Stimulated activated CD4-positive, alpha-beta T cell treated with anti-CD3 and anti-CD28 coated beads, Interleukin-12 subunit alpha, Interleukin-12 subunit beta, amount 100 ng/mL, for 24 hours (primary cell): ENCODE measurements around the gene IQSEC2.

ENCODE experiments used
- DNase-seq, 2 experiments: peaks; one replicate each; pipeline ENCODE4 v3.0.0-alpha.2; 2020; ENCODE audit warnings: low read depth in 2 of 2

IQSEC2 gene

GRCh38 chrX:53268173-53268572 is 13.2 kb downstream of the IQSEC2 start:
- DNase-seq: no peak

GRCh38 chrX:53266914-53267313 is 14.5 kb downstream of the IQSEC2 start:
- no peak for DNase-seq

DNA sequence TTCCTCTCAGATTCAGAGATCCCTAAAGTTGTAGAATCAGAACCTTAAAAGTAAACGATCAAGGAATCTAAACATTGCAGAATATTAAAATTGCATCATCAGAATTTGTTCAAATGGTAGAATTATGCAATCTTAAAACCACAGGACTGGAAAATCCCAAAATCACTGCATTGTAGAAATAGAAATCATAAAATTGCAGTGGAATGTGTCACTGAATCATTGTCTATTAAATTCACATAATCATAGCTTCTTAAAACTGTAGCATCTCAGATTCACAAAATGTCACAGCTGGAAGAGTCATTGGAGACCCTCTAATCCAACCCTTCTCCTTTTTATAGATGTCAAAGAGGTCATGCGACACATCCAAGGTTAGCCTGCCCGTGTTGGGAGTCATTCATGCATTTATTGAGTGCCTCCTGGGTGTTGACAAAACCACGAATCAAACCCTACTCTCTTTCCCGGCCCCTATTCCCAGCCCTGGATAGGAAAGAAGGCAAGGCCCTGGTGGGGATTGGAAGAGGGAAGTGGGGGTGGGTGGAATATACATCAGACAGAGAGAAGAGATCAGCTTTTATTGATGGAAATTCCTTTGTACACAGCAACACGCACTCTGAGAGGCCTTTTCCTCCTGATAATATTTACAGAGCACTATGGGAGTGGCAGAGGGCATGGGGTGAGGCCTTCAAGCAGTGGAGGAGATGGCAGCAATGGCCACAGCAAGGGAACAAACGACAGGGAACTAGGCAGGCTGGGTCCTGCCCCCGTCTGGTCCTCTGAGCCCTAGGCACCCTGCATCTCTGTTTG is 15.4 kb downstream of the IQSEC2 start:
- DNase-seq: no peak

GRCh38 chrX:53263597-53264094 is 17.7 kb downstream of the IQSEC2 start:
- DNase-seq: peak in 1 of 2 experiments; percentile 35

DNA sequence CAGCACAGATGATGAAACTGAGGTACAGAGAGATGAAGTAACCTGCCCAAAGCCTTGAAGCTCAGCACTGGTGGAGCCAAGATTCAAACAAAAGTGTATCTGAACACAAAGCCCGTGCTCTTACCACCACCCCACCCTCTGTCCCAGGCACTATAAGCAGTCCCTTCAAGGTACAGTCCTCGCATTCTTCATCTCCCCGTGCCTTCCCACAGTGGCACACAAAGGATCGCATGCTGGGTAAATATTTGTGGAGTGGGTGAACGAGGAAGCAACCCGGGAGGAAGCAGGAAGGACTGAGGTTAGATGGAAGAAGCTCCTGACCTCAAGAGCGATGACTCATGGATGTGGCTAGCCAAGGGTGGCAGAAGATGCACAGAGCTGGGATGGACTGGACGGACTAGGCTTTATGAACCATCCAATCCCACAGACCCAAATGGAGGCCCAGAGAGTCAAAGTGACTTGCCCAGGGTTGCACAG is 18.4 kb downstream of the IQSEC2 start:
- DNase-seq: no peak

DNA sequence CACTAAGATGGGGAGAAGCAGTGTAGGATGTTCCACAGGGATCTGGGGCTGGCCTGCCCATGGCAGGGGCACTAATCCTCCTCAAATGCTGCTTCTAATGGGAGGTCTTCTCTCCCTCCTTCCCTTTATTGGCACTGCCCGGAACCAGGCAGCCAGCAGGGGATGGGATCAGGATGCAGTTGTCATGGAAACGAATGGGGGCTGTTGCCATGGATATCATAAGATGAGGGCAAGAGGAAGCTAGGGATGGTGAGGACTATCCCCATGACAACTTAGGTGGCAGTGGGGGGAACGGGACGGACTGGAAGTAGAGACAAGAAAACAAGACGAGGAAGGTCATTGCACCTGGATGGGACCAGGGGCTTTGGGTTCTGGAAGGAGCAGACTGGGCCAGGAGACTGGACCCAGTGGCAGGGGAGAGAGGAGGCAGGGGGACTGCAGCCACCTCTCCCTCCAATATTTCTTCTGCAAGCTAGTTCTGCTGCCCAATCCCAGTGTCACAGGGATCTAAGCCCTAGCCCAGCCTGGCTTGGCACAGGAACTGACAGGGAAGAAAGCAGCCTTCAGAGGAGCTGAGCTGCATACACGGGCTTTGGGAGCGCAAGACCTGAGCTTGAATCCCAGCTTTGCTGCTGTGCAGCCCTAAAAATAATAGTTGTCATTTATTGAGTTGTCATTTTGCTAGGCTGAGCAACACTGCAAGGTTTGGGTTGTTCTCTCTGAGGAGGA is 19.0 kb downstream of the IQSEC2 start:
- DNase-seq: no peak

DNA sequence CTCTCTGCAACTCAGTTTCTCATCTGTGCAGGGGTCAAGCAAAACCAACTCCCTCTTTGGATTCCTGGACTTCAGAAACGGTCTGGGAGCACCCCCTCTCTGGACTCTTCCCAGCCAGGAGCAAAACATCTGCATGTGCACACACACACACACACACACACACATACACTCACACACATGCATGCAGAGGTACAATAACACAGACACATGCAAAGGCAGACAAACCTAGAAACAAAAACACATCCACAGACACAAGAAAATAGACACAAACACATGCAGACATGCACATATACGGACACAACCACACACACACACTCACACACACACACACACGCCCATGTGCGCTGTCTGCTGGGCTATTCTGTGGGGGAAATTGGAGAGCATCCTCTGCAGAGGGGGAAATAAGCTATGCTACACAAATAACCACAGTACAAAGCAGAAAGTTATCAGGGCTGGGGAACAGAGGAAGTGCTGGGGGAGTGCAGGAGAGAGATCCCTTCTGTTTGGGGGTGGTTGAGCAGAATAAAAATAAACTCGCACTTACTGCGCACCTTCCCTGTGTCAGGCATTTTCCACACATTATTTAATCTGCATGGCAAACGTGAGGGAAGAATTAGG is 19.9 kb downstream of the IQSEC2 start:
- no peak for DNase-seq

DNA sequence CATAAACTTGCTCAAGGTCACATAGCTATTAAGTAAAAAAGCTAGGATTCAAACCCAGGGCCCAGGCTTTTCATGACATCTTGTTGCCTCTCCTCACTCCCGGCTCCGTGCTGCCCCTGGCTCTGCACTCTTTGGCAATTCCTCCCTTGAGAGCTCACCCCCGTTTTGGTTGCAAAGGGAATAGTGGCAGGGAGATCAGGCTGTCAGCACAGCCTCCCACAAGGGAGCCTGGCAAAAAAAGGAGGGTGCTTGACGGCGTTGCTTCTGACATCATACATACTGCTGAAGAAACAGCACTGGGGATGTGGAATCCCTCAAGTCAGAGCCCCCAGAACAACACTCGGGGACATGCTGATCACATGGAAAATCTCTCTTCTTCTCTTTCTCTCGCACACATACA is 20.5 kb downstream of the IQSEC2 start:
- DNase-seq: no peak

- no peak for DNase-seq
Measured at GRCh38 chrX:53257670-53258423, 23.5 kb downstream of the IQSEC2 start.

DNA sequence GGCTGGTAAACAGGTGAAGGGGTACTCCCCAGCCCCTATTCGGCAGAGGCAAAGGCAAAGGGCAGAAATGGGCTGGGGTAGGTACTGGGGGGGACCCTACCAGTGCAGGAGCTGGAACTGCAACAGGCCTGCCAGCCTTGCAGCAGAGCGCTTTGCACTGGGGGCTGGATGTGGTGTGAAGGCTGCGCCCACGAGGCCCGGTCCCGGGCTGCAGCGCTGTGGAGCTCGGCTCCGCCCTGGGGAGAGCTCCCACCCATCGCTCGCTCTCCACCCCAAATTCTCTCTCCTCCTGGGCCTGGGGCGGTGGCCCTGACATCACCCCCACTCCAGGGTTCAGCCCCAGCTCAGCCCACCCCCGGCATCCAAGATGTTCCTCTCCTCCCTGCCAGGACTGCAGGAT is 24.2 kb downstream of the IQSEC2 start:
- no peak for DNase-seq

DNA sequence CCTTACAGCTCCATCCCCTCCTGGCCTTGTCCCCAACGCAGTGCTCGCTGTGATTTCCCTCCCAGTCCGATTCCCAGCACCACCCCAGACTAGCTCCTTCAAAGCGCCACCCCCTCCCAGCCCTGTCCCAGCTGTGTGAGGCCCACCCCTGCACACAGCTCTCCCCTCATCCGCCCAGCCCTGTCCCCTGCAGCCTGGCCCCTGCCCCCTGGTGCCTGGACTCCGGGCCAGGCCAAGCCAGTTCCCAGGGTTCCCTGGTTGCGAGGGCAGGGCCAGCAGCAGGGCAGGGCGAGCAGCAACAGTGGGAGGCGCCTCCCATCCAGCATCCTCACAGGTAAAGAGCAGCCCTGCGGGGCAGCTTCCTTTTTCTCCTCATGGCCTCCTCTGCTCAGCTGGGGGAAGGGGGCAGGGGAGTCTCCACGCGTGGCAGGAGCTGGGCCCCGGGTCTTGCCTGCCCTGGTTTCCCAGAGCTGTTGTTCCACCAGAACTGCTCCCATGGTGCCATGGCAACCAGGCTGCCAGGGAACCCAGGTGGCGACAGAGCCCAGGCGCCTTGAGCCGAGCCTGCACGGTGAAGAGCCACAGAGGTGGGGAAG is 24.8 kb downstream of the IQSEC2 start:
- DNase-seq: no peak

DNA sequence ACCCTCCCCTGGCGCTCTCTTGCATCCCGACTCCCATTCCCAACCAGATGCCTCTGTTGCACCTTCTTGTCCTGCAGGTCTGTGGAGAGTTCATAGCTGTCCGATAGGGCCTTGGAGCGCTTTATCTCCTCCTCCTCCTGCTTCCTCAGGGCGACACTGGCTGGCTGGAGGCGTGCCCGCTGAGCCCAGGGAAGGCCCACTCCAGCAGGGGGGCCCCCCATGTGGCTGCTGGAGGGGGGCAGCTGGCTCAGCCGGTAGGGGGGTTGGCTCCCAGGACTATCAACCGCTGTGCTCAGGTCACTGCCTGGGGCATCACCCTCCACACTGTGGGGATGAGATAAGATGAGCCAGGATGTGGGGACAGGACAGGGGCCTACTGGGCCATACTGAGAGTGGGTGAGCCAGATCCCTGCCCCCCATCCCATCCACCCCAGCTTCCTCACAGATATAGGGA is 25.6 kb downstream of the IQSEC2 start:
- no peak for DNase-seq

DNA sequence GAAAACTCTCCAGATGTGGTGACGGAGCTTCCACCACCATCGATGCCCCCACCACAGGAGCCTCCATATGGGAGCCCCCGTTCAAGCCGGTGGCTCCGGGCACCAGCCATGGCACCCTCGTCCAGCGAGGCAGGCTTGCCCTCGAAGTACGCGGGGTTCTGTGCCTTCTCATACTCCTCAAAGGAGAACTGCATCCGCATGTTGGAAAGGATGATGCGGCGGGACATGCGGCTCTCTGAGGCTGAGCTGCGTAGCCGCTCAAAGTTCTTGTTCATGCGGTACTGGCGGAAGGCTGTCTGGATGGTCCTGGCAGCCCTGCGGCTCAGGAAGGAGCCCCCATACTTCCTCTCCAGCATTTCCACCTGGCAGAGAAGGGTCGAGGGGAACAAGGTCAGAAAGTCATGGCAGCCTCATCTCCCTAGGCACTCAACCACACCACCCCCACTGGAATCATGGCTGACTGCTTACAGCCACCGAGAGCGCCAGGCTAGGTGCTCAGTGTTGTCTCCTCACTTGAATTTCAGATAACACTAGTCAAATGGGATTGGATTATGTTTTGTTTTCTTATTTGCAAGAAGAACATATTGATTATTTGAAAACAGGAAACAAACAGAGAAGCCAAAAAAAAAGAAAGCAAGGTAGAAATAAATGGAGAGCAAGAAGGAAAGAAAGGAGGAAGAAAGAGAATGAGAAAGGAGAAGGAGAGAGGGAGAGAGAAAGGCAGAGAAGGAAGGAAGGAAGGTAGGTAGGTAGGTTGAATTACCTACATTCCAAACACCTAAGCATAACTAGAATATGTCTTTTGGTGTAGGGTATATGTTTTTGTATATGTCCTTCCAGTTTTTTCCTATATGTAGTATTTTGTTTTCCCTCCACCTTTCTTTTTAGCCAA is 26.6 kb downstream of the IQSEC2 start:
- DNase-seq: no peak

GRCh38 chrX:53253293-53254020 is 27.9 kb downstream of the IQSEC2 start:
- no peak for DNase-seq

DNA sequence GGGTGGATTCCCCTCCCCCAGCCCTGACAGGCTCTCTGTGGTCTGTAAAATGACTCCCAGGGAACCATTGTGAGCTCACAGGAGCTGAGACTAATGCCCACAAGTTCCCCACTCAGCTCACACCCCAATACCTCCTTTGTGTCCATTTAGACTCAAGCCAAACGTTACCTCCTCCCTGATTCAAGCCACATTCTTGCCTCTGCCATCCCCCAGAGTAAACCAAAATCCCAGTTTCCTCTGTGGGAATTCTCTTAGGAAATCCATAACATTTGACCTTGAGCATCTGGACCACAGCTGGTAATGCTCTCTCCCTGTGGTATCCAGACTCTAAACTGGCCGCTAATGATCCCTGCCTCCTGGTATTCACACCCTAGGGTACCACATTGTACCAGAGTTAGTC is 30.1 kb downstream of the IQSEC2 start:
- no peak for DNase-seq

- no peak for DNase-seq
Measured at GRCh38 chrX:53250556-53250955, 30.8 kb downstream of the IQSEC2 start.

DNA sequence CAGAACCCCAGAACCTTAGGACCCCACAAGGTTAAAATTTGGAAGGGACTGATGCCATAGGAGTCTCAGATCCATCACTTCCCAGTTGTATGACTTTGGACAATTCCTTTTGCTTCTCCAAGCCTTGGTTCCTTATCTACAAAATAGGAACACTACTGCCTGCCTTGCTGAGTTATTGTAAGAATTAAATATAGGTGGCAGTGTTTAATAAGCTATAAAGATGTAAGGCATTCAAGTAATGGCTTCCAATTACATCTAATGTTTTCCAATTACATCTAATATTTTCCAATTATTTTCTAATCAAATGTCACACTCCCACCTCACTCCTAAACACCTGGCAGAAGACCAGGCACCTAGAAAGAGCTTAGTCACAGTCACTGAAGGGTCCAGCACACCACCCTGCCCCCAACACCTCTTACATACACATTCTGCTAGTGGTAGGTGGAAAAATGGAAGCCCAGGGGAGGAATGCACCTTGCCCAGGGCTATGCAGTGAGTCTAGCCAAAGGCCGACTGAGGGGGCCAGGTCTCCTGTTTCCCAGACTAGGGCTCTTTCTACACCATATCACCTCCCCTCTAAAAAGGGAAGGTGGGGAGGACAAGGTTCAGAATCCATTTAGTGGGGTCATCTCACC is 31.9 kb downstream of the IQSEC2 start:
- DNase-seq: no peak

- no peak for DNase-seq
Measured at GRCh38 chrX:53247928-53248327, 33.5 kb downstream of the IQSEC2 start.

GRCh38 chrX:53246231-53246630 is 35.2 kb downstream of the IQSEC2 start:
- no peak for DNase-seq
